COLO668 (cell line): ENCODE measurements around the gene CCR7.
"Not testable (repeated sequence)": the region's sequence is repeated elsewhere in the genome, so short reads cannot be mapped to it uniquely, and the experiment has no call there.

Source experiments
- DNase-seq: peaks from one replicate; lab custom pipeline; 2025; ENCODE audit not compliant: unreplicated experiment; lab: John Stamatoyannopoulos, UW

Gene CCR7

GRCh38 chr17:40597556-40598300, 32.5 kb upstream of the CCR7 start:
- DNase-seq: no peak

- DNase-seq: no peak
Measured at GRCh38 chr17:40597156-40597555, 31.9 kb upstream of the CCR7 start.

- no peak for DNase-seq
Measured at GRCh38 chr17:40596261-40596919, 31.1 kb upstream of the CCR7 start.

GRCh38 chr17:40590742-40591141, 25.5 kb upstream of the CCR7 start:
- DNase-seq: no peak

GRCh38 chr17:40588552-40588951, 23.3 kb upstream of the CCR7 start:
- no peak for DNase-seq

- DNase-seq: not testable (repeated sequence)
Measured at GRCh38 chr17:40586264-40586663, 21.0 kb upstream of the CCR7 start.

- DNase-seq: not testable (repeated sequence)
Measured at GRCh38 chr17:40584950-40585349, 19.7 kb upstream of the CCR7 start.

GRCh38 chr17:40582328-40582901, 17.1 kb upstream of the CCR7 start:
- peak; percentile 81 for DNase-seq

GRCh38 chr17:40580140-40580539, 14.9 kb upstream of the CCR7 start:
- no peak for DNase-seq

- DNase-seq: no peak
Measured at GRCh38 chr17:40579471-40579870, 14.2 kb upstream of the CCR7 start.

GRCh38 chr17:40577611-40578065, 12.4 kb upstream of the CCR7 start:
- DNase-seq: no peak

- no peak for DNase-seq
Measured at GRCh38 chr17:40576113-40576740, 11.0 kb upstream of the CCR7 start.

- DNase-seq: no peak
Measured at GRCh38 chr17:40574292-40574691, 9.0 kb upstream of the CCR7 start.

- not testable (repeated sequence) for DNase-seq
Measured at GRCh38 chr17:40572245-40572993, 7.1 kb upstream of the CCR7 start.

GRCh38 chr17:40568074-40568836, 3.0 kb upstream of the CCR7 start:
- DNase-seq: no peak

GRCh38 chr17:40567377-40567776, 2.1 kb upstream of the CCR7 start:
- no peak for DNase-seq

- DNase-seq: no peak
Measured at GRCh38 chr17:40565769-40566409, 617 bp upstream of the CCR7 start.

- DNase-seq: no peak
Measured at GRCh38 chr17:40564195-40564882, 933 bp downstream of the CCR7 start.
